Measurements from ENCODE around the gene INTS11.

The INTS11 gene

DNA sequence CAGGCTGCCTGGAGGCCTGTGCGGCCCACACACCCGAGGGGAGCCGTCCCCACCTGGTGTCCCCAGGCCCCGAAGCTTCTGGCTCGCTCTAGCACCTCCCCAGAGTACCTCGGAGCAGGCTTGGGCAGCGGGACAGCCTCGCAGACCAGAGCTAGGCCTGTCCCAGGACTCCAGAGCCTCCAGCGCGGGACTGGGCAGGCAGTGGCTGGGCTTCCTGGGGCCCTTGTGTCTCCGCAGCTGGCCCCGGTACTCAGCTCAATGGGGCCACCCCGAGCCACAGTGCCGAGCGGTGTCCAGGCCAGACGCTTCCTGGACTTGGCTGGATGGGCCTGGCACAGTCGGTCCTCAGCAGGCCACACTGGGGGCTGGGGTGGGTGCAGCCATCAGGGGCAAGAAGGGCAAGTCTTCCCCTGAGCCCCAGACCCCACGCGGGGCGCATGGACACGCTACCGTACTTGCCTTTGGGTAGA is 39.3 kb downstream of the INTS11 start:
- Histone ChIP-seq H3K4me1 (no peaks in the 10 kb centered on the region), H3K9me3 (no peaks in the 10 kb centered on the region), H3K27me3 (ENCODE audit: low read depth) (no peaks in the 10 kb centered on the region), H3K36me3 (replicated peaks) (no peaks in the 10 kb centered on the region), H3K4me3 (no peak overlapping the region)
- DNase-seq (ENCODE audit: low spot score in 2 of 2) = no peak
- in situ Hi-C loops (cut with MboI; ENCODE audit: low sequenced_read_pairs) = no loop called here

DNA sequence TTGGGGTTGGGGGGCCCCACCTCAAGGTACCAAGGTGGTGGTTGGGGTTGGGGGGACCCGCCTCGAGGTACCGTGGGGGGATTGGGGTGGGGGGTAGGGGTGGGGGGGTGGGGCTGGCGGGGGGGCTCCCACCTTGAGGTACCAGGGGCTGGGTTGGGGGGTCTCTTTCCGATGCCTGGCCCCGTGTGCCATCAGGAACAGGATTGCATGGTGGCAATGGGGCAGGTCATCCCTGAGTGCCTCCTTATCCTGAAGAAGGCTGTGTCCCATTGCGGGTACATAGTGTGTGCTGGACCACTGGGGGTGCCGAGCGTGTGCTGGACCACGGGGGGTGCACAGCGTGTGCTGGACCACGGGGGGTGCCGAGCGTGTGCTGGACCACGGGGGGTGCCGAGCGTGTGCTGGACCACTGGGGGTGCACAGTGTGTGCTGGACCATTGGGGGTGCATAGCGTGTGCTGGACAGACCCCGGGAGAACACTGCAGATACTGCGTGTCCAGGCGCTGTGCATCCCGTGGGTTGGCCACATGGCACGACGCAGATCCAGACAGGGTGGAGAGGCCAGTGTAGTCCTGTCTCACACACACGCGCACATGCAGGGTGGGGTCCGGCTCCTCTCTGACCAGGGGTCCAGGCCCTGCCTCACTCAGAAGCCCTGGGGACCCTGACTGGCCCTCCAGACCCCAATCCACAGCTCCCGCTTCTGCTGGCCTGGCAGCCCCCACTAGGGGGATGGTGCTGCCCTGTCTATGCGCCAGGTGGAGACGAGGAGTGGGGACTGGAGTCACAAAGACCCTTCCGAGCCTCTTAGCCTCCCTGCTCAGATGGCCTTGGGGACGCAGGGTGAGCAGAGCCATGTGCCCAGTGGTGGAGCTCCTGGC is 40.0 kb downstream of the INTS11 start:
- no peaks in the 10 kb centered on the region for H3K4me1 ChIP-seq
- no peaks in the 10 kb centered on the region for H3K9me3 ChIP-seq
- H3K4me3 ChIP-seq = no peak overlapping the region
- H3K27me3 ChIP-seq (ENCODE audit: low read depth) = no peaks in the 10 kb centered on the region
- DNase-seq (ENCODE audit: low spot score in 2 of 2) = no peak
- in situ Hi-C loops (cut with MboI; ENCODE audit: low sequenced_read_pairs) = no loop called here
- no peaks in the 10 kb centered on the region for H3K36me3 ChIP-seq (replicated peaks)

DNA sequence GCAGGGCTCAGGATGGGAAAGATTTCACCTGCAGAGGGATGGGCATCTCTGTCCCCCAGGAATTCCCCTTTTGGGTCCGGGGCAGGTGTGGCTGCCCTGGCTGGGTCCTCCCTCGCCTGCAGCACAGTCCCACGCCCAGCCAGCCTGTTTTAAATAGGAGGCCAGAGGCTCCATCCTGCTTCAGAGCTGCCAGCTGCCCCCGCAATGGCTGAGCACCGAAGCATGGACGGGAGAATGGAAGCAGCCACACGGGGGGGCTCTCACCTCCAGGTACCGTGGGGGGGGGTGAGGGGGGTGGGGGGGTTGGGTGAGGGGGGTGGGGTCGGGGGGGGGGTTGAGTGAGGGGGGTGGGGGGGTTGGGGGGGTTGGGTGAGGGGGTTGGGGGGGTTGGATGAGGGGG is 40.6 kb downstream of the INTS11 start:
- Histone ChIP-seq H3K4me1 (no peaks in the 10 kb centered on the region), H3K36me3 (replicated peaks) (no peaks in the 10 kb centered on the region), H3K4me3 (no peak overlapping the region), H3K9me3 (no peaks in the 10 kb centered on the region), H3K27me3 (ENCODE audit: low read depth) (no peaks in the 10 kb centered on the region)
- in situ Hi-C loops (cut with MboI; ENCODE audit: low sequenced_read_pairs) = no loop called here
- no peak for DNase-seq (ENCODE audit: low spot score in 2 of 2)

DNA sequence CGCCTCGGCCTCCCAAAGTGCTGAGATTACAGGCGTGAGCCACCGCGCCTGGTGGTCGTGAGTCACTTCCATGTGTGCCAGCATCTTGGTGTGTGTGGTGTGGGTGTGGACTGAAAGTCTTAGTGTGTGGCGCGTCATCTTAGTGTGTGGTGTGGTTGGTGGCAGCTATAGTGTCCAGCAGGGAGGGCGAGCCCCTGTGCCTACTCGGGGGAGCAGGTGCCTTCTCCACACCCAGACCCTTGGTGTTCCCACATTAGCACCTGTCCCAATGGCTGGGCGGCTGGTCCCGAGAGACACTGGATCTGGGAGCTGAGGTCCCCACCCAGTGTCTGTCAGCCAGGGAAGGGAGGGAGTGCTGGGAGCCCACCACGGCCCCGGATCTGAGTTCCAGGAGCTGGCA is 41.5 kb downstream of the INTS11 start:
- no peak overlapping the region for H3K4me3 ChIP-seq
- no peaks in the 10 kb centered on the region for H3K36me3 ChIP-seq (replicated peaks)
- no peaks in the 10 kb centered on the region for H3K4me1 ChIP-seq
- H3K27me3 ChIP-seq (ENCODE audit: low read depth) = no peaks in the 10 kb centered on the region
- H3K9me3 ChIP-seq = no peaks in the 10 kb centered on the region
- DNase-seq (ENCODE audit: low spot score in 2 of 2) = no peak
- in situ Hi-C loops (cut with MboI; ENCODE audit: low sequenced_read_pairs) = no loop called here

DNA sequence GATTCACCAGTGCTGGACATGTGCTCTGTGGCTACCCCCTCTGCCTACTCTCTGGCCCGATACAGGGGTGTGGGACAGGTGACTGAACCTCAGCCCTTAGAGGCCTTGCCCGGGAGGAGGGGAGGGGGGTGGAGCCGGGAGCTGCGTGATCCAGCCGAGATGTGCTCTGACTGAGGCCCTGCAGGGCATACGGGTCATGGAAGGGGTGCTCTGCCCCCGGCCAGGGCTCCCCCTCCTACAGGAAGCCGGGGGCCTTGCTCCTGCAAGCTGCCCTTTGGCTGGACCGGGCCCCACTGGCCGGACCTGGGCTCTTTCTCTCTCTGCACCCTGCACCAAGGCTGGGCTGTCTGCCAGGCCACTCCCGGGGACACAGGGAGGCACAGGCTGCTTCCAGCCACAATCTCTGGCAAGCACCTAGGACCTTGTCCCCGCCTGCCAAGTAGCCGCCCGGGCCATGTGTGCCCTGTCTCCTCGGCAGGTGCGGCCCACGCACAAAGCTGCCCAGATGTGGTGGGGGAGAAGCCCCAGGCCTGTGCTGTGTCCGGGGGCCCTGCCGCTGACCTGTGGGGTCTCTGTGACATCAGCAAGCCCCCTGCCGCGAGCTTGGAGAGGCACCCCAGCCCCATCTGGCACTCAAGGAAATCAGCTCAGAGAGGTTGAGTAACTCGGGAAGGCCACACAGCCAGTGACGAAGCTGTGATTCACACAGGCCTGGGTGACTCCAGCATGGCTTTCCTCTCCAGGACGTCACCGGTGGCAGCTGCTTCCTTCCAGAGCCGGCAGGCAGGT is 42.7 kb downstream of the INTS11 start:
- DNase-seq (ENCODE audit: low spot score in 2 of 2) = no peak

DNA sequence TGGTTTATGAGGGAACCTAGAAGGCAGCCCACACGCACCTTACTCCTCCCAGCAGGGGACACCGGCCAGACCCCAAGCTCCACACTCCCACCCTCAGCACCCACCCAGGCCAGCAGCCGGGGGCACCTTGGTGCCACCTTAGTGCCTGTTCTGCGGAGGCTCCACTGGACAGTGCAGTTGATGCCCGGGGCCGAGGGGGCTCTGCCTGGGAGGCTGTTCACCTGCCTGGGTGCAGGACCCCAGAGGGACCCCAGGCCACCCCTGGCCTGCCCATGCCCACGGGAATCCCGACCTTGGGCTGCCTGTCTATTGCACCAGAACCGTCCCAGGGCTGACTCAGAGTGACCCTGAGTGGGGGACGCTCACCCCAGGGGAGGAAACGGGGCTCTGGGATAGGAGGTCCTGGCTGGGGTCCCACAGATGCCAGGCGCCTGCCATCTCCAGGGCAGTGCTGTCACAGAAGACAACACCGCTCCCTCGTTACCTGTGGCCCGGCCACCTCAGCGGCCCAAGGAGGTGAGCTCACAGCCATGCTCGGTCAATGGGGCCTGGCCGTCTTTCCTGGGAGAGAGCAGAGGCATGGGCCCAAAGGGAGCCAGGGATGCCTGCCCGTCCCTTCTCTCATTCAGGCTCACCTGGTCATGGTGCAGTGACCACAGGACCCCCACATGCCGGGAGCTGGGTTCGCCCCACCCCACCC is 43.5 kb downstream of the INTS11 start:
- Histone ChIP-seq H3K36me3 (replicated peaks) (no peaks in the 10 kb centered on the region), H3K4me1 (no peaks in the 10 kb centered on the region), H3K27me3 (ENCODE audit: low read depth) (no peaks in the 10 kb centered on the region), H3K9me3 (peaks cover 9% of the 10 kb centered on the region; the same call in 1 of the 2 replicates), H3K4me3 (no peak overlapping the region)
- DNase-seq (ENCODE audit: low spot score in 2 of 2) = no peak
- in situ Hi-C loops (cut with MboI; ENCODE audit: low sequenced_read_pairs) = no loop called here

More for the DNA sequence above, 42.7 kb downstream of the INTS11 start:
- in situ Hi-C loops (cut with MboI; ENCODE audit: low sequenced_read_pairs) = no loop called here
- H3K27me3 ChIP-seq (ENCODE audit: low read depth) = no peaks in the 10 kb centered on the region
- no peak overlapping the region for H3K4me3 ChIP-seq
- H3K36me3 ChIP-seq (replicated peaks) = no peaks in the 10 kb centered on the region
- H3K9me3 ChIP-seq = peaks cover under 1% of the 10 kb centered on the region; the same call in 1 of the 2 replicates
- no peaks in the 10 kb centered on the region for H3K4me1 ChIP-seq

DNA sequence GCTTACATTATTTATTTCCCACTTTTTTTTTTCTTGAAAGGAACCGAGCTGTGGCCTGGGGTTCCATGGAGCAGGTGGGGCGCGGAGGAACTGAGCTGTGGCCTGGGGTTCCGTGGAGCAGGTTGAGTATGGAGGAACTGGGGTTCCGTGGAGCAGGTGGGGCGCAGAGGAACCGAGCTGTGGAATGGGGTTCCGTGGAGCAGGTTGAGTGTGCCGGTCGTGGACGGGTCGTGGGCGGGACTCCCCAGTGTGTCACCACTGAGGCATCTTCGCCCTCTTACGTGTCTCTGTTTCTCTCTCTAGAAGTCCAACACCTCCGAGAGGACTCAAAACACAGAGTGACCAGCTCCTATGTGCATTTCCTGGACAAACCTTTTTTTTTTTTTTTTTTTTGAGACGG is 45.4 kb downstream of the INTS11 start:
- Histone ChIP-seq H3K9me3 (peaks cover 14% of the 10 kb centered on the region; the same call in 1 of the 2 replicates), H3K36me3 (replicated peaks) (no peaks in the 10 kb centered on the region), H3K27me3 (ENCODE audit: low read depth) (no peaks in the 10 kb centered on the region), H3K4me1 (peaks cover 5% of the 10 kb centered on the region; the same call in 1 of the 2 replicates), H3K4me3 (no peak overlapping the region)
- no peak for DNase-seq (ENCODE audit: low spot score in 2 of 2)
- in situ Hi-C loops (cut with MboI; ENCODE audit: low sequenced_read_pairs) = no loop called here

DNA sequence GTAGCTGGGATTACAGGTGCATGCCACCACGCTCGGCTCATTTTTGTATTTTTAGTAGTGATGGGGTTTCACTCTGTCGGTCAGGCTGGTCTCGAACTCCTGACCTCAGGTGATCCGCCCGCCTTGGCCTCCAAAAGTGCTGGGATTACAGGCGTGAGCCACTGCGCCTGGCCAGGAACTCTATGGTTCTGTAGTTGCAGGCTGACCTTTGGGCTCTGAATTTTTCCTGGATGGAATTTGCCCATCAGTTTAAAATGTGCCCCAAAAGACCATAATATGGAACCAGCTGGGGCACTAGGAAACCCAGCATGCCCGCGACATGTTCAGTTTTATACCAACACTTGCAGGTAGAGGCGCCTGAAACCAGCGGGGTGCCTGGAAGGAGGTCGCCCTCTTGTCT is 45.8 kb downstream of the INTS11 start:
- DNase-seq (ENCODE audit: low spot score in 2 of 2) = no peak
- in situ Hi-C loops (cut with MboI; ENCODE audit: low sequenced_read_pairs) = no loop called here
- Histone ChIP-seq H3K4me3 (no peak overlapping the region), H3K4me1 (peaks cover 5% of the 10 kb centered on the region; the same call in 1 of the 2 replicates), H3K9me3 (peaks cover 14% of the 10 kb centered on the region; the same call in 1 of the 2 replicates), H3K27me3 (ENCODE audit: low read depth) (no peaks in the 10 kb centered on the region), H3K36me3 (replicated peaks) (no peaks in the 10 kb centered on the region)

DNA sequence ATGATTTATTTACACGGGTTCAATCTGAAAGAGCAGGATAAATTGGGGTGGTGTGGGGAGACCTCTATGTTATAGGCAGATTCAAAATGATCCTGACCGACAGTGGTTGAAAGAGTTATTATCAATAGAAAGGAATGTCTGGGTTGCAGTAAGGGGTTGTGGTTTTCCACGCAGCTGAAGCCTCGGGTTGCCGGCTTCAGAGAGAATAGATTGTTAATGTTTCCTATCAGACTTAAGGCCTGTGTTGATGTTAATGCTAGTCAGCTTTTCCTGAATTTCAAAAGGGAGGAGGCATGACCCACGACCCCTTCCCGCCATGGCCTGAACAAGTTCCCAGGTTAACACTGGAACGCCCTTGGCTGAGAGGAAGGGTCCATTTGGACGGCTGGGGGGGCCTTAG is 48.6 kb downstream of the INTS11 start:
- Histone ChIP-seq H3K36me3 (replicated peaks) (peaks cover 8% of the 10 kb centered on the region), H3K4me1 (peaks cover 15% of the 10 kb centered on the region), H3K9me3 (peaks cover 14% of the 10 kb centered on the region; the same call in 1 of the 2 replicates), H3K4me3 (no peak overlapping the region), H3K27me3 (ENCODE audit: low read depth) (no peaks in the 10 kb centered on the region)
- in situ Hi-C loops (cut with MboI; ENCODE audit: low sequenced_read_pairs) = no loop called here
- DNase-seq (ENCODE audit: low spot score in 2 of 2) = no peak

DNA sequence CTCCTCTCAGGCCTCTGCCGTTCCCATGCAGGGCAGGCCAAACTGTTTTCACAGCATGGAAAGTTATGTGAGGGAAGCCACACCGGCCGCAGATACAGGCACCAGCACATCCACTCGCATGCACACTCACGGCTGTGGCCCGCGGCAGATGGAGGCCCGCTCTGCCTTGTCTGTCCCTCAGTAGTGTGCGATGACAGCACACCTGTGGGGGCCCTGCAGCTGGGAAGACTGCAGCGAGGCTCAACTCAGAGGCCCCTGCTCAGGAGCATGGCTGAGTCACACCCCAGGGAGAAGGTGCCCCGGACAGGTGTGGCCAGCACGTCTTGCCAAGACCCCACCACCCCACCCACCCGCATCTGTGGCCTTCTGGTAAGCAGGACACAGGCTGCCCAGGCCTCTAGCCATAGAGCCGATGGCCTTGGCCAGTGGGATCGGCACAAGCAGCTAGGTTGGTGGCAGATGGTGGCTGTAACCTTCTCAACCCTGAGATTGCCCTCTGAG is 49.5 kb downstream of the INTS11 start:
- Histone ChIP-seq H3K36me3 (replicated peaks) (peaks cover 16% of the 10 kb centered on the region), H3K27me3 (ENCODE audit: low read depth) (no peaks in the 10 kb centered on the region), H3K4me3 (no peak overlapping the region; the same call in 1 of the 2 replicates), H3K9me3 (peaks cover 14% of the 10 kb centered on the region; the same call in 1 of the 2 replicates), H3K4me1 (peaks cover 17% of the 10 kb centered on the region)
- in situ Hi-C loops (cut with MboI; ENCODE audit: low sequenced_read_pairs) = no loop called here
- DNase-seq (ENCODE audit: low spot score in 2 of 2) = no peak

DNA sequence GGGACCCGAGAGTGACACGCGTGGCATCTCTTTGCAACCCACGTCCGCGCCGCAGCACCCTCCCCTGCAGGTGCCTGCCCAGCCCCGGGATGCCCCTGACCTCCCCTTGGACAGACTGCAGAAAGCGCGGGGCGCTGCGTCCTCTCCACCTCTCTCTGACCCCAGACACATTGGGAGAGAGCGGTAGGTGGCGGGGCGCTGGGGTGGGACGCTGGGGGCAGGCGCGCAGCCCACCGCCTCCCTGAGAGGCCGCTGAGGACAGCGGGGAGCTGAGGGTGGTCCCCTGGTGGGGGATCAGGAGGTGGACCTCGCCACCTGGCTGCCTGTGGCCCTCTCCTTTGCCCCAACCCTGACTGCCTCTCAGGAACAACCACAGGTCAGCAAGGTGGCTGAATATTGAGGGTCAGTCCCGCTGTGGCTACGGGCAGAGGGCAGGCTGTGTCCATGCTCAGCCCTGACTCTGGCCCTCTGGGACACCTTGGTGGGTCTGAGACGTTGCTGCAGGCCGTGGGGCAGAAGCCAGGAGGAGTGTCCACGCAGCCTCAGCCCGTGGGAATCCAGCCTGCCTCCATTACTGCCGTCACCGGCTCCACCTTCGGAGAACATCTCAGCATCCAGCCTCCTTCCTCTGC is 50.0 kb downstream of the INTS11 start:
- DNase-seq (ENCODE audit: low spot score in 2 of 2) = no peak
- in situ Hi-C loops (cut with MboI; ENCODE audit: low sequenced_read_pairs) = no loop called here
- H3K4me1 ChIP-seq = peaks cover 17% of the 10 kb centered on the region

DNA sequence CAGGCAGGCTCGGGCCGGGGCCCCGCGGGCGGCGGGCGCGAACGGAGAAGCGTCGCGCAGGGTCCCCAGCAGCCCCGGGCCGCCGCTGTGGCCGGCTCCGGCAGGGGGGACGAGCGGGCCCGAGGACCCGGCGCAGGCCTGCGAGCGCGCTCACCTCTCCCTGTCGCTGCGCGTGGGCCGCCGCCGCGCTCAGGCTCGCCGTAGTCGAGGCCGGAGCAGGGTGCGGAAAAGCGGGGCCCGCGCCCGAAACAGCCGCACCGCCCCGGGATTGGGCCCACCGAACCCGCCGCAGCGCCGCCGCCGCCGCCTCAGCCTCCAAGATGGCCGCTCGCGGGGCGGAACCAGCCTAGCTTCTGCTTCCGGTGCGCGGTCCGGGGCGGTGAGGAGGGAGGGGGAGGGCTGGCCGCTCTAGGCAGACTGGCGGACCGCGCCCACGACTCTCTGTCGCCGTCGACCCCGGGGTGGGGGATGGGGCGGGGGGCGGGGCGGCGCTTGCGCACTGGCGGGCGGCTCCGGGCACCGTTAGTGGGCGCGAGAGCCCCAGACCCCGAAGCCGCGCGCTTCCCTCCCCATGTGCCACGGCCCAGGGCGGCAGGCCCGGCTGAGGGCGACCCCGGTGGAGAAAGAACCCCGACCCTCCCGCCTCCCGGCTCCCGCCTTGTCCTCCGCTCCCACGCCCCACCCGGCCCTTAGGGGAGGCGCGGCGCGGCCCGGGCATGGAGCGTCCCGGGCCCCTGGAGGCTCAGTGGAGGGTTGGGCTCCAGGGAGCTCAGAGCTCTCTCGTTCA is 50.8 kb downstream of the INTS11 start, which contains the start of gene UBE2J2:
Gene UBE2J2 (minus strand): TSS at position 343 of the 787 bp plus-strand sequence. CDS start 5,862 bp downstream, outside the sequence.
- peaks cover 14% of the 10 kb centered on the region; the same call in 1 of the 2 replicates for H3K9me3 ChIP-seq
- in situ Hi-C loops (cut with MboI; ENCODE audit: low sequenced_read_pairs) = no loop called here
- H3K4me3 ChIP-seq = peak within 1 kb of the TSS; percentile 81
- H3K27me3 ChIP-seq (ENCODE audit: low read depth) = no peaks in the 10 kb centered on the region
- peaks cover 21% of the 10 kb centered on the region for H3K36me3 ChIP-seq (replicated peaks)
- peak; percentile 78 to 97 for DNase-seq (ENCODE audit: low spot score in 2 of 2)
- H3K4me1 ChIP-seq = peaks cover 17% of the 10 kb centered on the region

More for the DNA sequence above, 50.0 kb downstream of the INTS11 start:
- no peaks in the 10 kb centered on the region for H3K27me3 ChIP-seq (ENCODE audit: low read depth)
- peaks cover 21% of the 10 kb centered on the region for H3K36me3 ChIP-seq (replicated peaks)
- H3K9me3 ChIP-seq = peaks cover 14% of the 10 kb centered on the region; the same call in 1 of the 2 replicates
- H3K4me3 ChIP-seq = peak overlapping the region; percentile 81

Data from HAP-1 (cell line).